ENCODE data around the gene PPP6R2.

PPP6R2 gene

DNA sequence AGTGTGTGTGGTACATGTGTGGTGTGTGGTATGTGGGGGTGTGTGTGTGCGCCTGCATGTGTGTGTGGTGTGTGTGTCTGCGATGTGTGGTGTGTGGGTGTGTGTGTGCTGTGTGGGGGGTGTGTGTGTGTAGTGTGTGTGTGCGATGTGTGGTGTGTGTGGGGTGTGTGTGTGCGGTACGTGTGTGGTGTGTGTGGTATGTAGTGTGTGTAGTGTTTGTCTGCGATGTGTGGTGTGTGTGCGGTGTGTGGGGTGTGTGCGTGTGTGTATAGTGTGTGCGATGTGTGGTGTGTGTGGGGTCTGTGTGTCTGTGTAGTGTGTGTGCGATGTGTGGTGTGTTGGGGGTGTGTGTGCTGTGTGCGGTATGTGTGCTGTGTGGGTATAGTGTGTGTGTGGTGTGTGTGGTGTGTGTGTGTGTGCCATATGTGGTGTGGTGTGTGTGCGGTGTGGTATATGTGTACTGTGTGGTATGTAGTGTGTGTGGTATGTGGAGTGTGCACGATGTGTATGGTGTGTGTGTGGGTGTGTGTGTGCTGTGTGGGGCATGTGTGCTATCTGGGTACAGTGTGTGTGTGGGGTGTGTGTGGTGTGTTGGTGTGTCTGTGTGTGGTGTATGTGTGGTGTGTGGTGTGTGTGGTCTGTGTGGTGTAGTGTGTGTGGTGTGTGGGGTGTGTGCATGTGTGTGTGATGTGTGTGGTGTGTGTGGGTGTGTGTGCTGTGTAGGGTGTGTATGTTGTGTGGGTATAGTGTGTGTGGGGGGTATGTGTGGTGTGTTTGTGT, 5.7 kb upstream of the PPP6R2 start:
- no peaks in the 10 kb centered on the region for H3K4me1 ChIP-seq (ENCODE audit: insufficient read depth, low read length)
- no peak overlapping the region for H3K9ac ChIP-seq (ENCODE audit: low read depth, low read length)
- H3K9me3 ChIP-seq (ENCODE audit: insufficient read depth, low read depth, low read length): no peaks in the 10 kb centered on the region
- H3K36me3 ChIP-seq (ENCODE audit: insufficient read depth, low read length): no peaks in the 10 kb centered on the region
- no peak overlapping the region for H3K4me3 ChIP-seq (ENCODE audit: low read length)
- whole genome bisulfite sequencing: 95% methylated on average over 13 of the region's 13 CpGs
- no peaks in the 10 kb centered on the region for H3K27me3 ChIP-seq (ENCODE audit: insufficient read depth, low read length)
- H3K27ac ChIP-seq (ENCODE audit: low read depth, low read length): no peak overlapping the region

- Histone ChIP-seq H3K27me3 (ENCODE audit: insufficient read depth, low read length) (no peaks in the 10 kb centered on the region), H3K9ac (ENCODE audit: low read depth, low read length) (no peak overlapping the region), H3K4me3 (ENCODE audit: low read length) (no peak overlapping the region), H3K27ac (ENCODE audit: low read depth, low read length) (no peak overlapping the region), H3K9me3 (ENCODE audit: insufficient read depth, low read depth, low read length) (no peaks in the 10 kb centered on the region), H3K4me1 (ENCODE audit: insufficient read depth, low read length) (no peaks in the 10 kb centered on the region), H3K36me3 (ENCODE audit: insufficient read depth, low read length) (no peaks in the 10 kb centered on the region)
- 91% methylated on average over 5 of the region's 5 CpGs for WGBS
Observed at GRCh38 chr22:50338042-50338573, 5.0 kb upstream of the PPP6R2 start.

GRCh38 chr22:50338860-50339462, 4.2 kb upstream of the PPP6R2 start:
- Histone ChIP-seq H3K4me1 (ENCODE audit: insufficient read depth, low read length) (no peaks in the 10 kb centered on the region), H3K36me3 (ENCODE audit: insufficient read depth, low read length) (no peaks in the 10 kb centered on the region), H3K9me3 (ENCODE audit: insufficient read depth, low read depth, low read length) (no peaks in the 10 kb centered on the region), H3K27me3 (ENCODE audit: insufficient read depth, low read length) (no peaks in the 10 kb centered on the region), H3K9ac (ENCODE audit: low read depth, low read length) (no peak overlapping the region), H3K27ac (ENCODE audit: low read depth, low read length) (no peak overlapping the region), H3K4me3 (ENCODE audit: low read length) (no peak overlapping the region)
- 94% methylated on average over 4 of the region's 4 CpGs for WGBS

DNA sequence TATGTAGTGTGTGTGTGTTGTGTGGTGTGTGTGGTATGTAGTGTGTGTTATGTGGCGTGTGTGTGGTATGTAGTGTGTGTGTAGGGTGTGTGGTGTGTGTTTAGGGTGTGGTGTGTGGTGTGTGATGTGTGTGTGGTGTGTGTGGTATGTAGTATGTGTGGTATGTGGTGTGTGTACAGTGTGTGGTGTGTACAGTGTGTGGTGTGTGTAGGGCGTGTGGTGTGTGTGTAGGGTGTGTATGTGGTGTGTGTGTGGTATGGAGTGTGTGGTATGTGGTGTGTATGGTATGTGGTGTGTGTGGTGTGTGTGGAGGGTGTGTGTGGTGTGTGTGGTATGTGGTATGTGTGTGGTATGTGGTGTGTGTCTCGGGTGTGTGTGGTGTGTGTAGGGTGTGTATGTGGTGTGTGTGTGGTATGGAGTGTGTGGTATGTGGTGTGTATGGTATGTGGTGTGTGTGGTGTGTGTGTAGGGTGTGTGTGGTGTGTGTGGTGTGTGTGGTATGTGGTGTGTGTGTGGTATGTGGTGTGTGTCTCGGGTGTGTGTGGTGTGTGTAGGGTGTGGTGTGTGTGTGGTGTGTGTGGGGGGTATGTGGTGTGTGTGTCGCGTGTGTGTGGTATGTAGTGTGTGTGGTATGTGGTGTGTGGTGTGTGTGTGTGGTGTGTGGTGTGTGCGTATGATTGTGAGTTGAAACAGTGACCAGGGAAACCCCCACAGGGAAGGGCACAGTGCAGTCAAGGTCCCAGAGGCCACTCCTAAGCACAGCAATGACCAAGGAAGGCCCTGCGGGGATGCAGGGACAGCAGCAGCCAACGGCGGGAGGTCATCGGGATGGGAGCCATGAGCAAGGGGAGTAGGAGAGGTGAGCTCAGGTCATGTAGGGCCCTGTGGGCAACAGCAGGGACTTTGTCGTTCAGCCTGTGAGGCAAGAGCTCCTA, 2.9 kb upstream of the PPP6R2 start:
- Histone ChIP-seq H3K27ac (ENCODE audit: low read depth, low read length) (no peak overlapping the region), H3K4me3 (ENCODE audit: low read length) (no peak overlapping the region), H3K9me3 (ENCODE audit: insufficient read depth, low read depth, low read length) (no peaks in the 10 kb centered on the region), H3K36me3 (ENCODE audit: insufficient read depth, low read length) (no peaks in the 10 kb centered on the region), H3K4me1 (ENCODE audit: insufficient read depth, low read length) (no peaks in the 10 kb centered on the region), H3K27me3 (ENCODE audit: insufficient read depth, low read length) (no peaks in the 10 kb centered on the region), H3K9ac (ENCODE audit: low read depth, low read length) (no peak overlapping the region)
- 82% methylated on average over 12 of the region's 12 CpGs for WGBS

- peak overlapping the region; percentile 69 for H3K9ac ChIP-seq (ENCODE audit: low read depth, low read length)
- H3K4me3 ChIP-seq (ENCODE audit: low read length): peak overlapping the region; percentile 83
- no peaks in the 10 kb centered on the region for H3K36me3 ChIP-seq (ENCODE audit: insufficient read depth, low read length)
- H3K9me3 ChIP-seq (ENCODE audit: insufficient read depth, low read depth, low read length): no peaks in the 10 kb centered on the region
- H3K4me1 ChIP-seq (ENCODE audit: insufficient read depth, low read length): no peaks in the 10 kb centered on the region
- WGBS: 14% methylated on average over 25 of the region's 26 CpGs
- peak overlapping the region; percentile 76; the same call in 1 of the 2 replicates for H3K27ac ChIP-seq (ENCODE audit: low read depth, low read length)
- no peaks in the 10 kb centered on the region for H3K27me3 ChIP-seq (ENCODE audit: insufficient read depth, low read length)
Observed at GRCh38 chr22:50341977-50342650, 1.0 kb upstream of the PPP6R2 start.

DNA sequence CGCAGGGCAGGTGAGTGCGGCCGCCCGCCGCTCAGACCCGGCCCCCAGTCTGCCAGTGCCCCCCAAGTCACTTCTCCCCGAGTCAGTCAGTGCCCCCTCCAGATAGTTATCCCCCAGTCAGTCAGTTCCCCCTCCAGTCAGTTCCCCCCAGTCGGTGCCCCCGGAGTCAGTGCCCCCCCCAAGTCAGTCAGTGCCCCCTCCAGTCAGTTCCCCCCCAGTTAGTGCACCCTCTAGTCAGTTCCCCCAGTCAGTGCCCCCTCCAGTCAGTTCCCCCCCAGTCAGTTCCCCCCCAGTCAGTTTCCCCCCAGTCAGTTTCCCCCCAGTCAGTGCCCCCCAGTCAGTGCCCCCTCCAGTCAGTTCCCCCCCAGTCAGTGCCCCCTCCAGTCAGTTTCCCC, 411 bp downstream of the PPP6R2 start:
- Histone ChIP-seq H3K9me3 (ENCODE audit: insufficient read depth, low read depth, low read length) (no peaks in the 10 kb centered on the region), H3K9ac (ENCODE audit: low read depth, low read length) (peak overlapping the region; percentile 82), H3K4me3 (ENCODE audit: low read length) (peak overlapping the region; percentile 83), H3K4me1 (ENCODE audit: insufficient read depth, low read length) (no peaks in the 10 kb centered on the region), H3K36me3 (ENCODE audit: insufficient read depth, low read length) (no peaks in the 10 kb centered on the region), H3K27ac (ENCODE audit: low read depth, low read length) (peak overlapping the region; percentile 52; the same call in 1 of the 2 replicates), H3K27me3 (ENCODE audit: insufficient read depth, low read length) (no peaks in the 10 kb centered on the region)
- 0% methylated on average over 6 of the region's 9 CpGs for WGBS

GRCh38 chr22:50346470-50346869, 3.3 kb downstream of the PPP6R2 start:
- H3K36me3 ChIP-seq (ENCODE audit: insufficient read depth, low read length): 0 out of 2 replicates have a peak, but pooled peaks cover 2% of the 10 kb centered on the region
- H3K27ac ChIP-seq (ENCODE audit: low read depth, low read length): no peak overlapping the region
- H3K27me3 ChIP-seq (ENCODE audit: insufficient read depth, low read length): no peaks in the 10 kb centered on the region
- H3K9ac ChIP-seq (ENCODE audit: low read depth, low read length): no peak overlapping the region
- no peak overlapping the region for H3K4me3 ChIP-seq (ENCODE audit: low read length)
- H3K9me3 ChIP-seq (ENCODE audit: insufficient read depth, low read depth, low read length): no peaks in the 10 kb centered on the region
- H3K4me1 ChIP-seq (ENCODE audit: insufficient read depth, low read length): no peaks in the 10 kb centered on the region
- WGBS: 87% methylated on average over 8 of the region's 8 CpGs

GRCh38 chr22:50347157-50347556, 4.0 kb downstream of the PPP6R2 start:
- Histone ChIP-seq H3K9ac (ENCODE audit: low read depth, low read length) (no peak overlapping the region), H3K27ac (ENCODE audit: low read depth, low read length) (no peak overlapping the region), H3K27me3 (ENCODE audit: insufficient read depth, low read length) (no peaks in the 10 kb centered on the region), H3K36me3 (ENCODE audit: insufficient read depth, low read length) (0 out of 2 replicates have a peak, but pooled peaks cover 2% of the 10 kb centered on the region), H3K4me3 (ENCODE audit: low read length) (no peak overlapping the region), H3K9me3 (ENCODE audit: insufficient read depth, low read depth, low read length) (no peaks in the 10 kb centered on the region), H3K4me1 (ENCODE audit: insufficient read depth, low read length) (no peaks in the 10 kb centered on the region)
- 92% methylated on average over 8 of the region's 8 CpGs for WGBS

DNA sequence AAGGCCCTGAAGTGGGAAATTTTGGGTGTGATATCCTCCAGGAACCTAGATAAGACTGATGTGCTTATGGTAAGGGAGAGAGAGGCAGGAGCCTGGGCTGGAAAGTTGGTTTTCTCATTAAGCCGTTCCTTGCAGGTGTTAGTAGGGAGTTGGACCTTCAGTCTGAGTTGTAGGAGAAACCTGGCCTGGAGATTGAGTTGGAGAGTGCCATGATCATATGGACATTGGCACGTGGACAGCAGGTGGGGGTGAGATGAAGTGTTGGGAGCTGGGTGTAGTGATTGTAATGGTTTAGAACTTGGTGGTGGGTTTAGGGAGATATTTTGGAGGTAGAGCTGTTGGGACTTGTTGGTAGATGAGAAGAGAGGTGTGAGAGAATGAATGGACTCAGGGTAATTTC, 4.9 kb downstream of the PPP6R2 start:
- 85% methylated on average over 2 of the region's 2 CpGs for WGBS
- H3K27me3 ChIP-seq (ENCODE audit: insufficient read depth, low read length): no peaks in the 10 kb centered on the region
- no peak overlapping the region for H3K4me3 ChIP-seq (ENCODE audit: low read length)
- H3K27ac ChIP-seq (ENCODE audit: low read depth, low read length): no peak overlapping the region
- H3K9me3 ChIP-seq (ENCODE audit: insufficient read depth, low read depth, low read length): no peaks in the 10 kb centered on the region
- no peaks in the 10 kb centered on the region for H3K4me1 ChIP-seq (ENCODE audit: insufficient read depth, low read length)
- no peak overlapping the region for H3K9ac ChIP-seq (ENCODE audit: low read depth, low read length)
- peaks cover 7% of the 10 kb centered on the region; the same call in 1 of the 2 replicates for H3K36me3 ChIP-seq (ENCODE audit: insufficient read depth, low read length)

- Histone ChIP-seq H3K27me3 (ENCODE audit: insufficient read depth, low read length) (no peaks in the 10 kb centered on the region), H3K27ac (ENCODE audit: low read depth, low read length) (no peak overlapping the region), H3K9me3 (ENCODE audit: insufficient read depth, low read depth, low read length) (no peaks in the 10 kb centered on the region), H3K4me1 (ENCODE audit: insufficient read depth, low read length) (no peaks in the 10 kb centered on the region), H3K9ac (ENCODE audit: low read depth, low read length) (no peak overlapping the region), H3K4me3 (ENCODE audit: low read length) (no peak overlapping the region), H3K36me3 (ENCODE audit: insufficient read depth, low read length) (peaks cover 13% of the 10 kb centered on the region; the same call in 1 of the 2 replicates)
- 98% methylated on average over 8 of the region's 8 CpGs for WGBS
Observed at GRCh38 chr22:50356186-50356585, 13.1 kb downstream of the PPP6R2 start.
